ENCODE measurements around the gene CATSPERD.
"Not testable (repeated sequence)": the region's sequence is repeated elsewhere in the genome, so short reads cannot be mapped to it uniquely, and the experiment has no call there.

Gene CATSPERD

DNA sequence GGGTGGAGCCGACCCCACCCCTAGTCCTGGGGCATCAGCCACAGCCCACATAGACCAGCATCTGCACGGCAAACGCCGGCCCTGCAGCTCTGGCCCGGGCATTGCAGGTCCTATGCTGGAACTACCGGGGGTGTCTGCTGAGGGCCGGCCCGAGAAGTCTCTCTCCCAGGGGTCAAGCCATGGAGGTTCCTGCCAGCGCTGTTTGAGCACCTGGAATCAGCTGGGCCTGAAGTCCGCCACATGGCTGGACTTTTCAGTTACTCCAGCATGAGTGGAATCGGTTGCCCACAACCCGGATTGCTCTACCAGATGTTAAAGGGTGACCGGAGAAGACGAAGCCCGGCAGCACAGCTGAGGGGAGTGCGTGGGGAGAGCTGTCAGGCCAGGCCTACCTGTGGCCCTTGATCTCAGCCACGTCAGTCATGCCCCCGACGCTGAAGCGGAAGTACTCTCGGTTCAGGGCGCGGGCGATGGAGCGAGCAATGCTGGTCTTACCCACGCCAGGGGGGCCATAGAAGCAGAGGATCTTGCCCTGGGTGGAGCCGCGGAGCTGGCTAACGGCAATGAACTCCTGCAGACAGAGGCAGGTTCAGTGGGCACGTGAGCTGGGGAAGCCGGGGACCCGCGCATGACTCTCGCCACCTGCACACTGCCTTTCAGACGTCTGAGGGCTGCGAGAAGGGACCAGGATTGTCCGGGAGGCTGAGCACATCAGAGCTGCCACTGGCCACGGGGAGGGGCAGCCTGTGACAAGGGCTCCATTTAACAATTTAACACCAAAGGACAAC is 21.6 kb upstream of the CATSPERD start:
- no peak for DNase-seq

DNA sequence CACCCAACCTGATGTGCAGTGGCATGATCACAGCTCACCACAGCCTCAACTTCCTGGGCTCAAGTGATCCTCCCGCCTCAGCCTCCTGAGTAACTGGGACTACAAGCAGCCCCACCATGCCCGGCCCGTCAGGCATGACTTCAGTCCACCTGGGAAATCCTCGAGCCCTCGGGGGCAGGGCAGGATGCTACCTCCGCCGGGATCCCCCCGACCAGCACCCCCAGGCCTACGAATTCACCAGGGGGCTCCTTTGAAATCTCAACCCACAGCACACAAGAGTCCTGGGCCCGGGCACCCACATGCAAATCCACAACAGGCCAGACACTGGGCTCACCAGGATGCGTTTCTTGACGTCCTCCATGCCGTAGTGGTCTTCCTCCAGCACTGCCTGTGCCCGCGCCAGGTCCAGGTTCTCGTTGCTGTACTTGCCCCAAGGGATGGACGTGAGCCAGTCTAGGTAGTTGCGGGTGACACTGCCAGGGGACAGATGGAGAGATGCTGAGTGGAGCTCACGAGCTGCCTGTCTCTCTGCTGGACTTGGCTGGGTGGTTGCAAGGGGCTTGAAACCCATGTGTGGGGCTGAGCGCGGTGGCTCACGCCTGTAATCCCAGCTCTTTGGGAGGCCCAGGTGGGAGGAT is 19.9 kb upstream of the CATSPERD start:
- no peak for DNase-seq

DNA sequence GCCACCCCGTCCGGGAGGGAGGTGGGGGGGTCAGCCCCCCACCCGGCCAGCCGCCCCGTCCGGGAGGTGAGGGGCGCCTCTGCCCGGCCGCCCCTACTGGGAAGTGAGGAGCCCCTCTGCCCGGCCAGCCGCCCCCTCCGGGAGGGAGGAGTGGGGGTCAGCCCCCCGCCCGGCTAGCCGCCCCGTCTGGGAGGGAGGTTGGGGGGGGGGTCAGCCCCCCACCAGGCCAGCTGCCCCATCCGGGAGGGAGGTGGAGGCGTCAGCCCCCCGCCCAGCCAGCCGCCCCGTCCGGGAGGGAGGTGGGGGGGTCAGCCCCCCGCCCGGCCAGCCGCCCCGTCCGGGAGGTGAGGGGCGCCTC is 18.4 kb upstream of the CATSPERD start:
- DNase-seq = not testable (repeated sequence)

DNA sequence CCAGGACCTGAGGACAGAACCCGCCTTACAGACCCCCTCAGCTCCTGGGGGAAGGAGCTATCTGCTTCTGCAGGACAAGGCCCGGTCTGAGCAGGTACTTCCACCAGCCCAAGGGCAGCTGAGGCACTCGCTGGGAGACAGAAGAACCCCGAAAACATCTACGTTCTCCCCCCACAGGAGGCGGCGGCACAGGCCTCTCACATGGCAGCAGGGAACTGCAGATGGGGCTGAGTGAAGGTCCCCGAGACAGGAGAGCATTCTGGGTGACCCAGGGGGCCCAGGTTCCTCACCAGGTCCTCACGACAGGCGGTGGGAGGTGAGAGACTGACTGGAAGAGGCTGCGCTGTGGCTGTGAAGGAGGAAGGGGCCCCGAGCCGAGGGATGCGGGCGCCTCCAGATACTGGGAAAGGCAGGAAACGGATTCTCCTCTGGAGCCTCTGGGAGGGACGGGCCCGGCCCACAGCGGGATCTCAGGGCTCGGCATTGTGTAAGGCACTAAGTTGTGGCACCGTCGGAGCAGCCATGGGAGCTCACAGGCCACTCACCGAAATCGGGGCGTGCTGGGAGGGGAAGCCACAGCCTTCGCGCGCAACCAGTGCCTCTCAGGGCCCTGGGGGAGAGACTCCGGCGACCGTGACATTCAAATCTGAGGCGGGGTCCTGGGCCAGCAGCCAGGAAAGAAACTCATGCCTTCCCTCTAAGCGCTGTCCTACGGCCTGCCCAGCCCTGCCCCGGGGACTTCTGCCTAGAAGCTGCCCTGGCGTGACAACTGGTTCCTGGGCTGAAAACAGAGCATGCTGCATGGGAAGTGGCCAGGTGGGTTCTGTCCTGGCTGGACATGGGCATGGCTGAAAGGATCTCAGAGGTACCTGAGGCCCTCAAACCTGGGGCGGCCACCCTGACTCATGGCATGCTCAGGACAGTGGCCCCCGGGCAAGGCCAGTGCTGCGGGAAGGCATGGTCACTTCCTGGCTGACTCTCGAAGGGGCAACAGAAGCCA is 16.3 kb upstream of the CATSPERD start:
- no peak for DNase-seq

DNA sequence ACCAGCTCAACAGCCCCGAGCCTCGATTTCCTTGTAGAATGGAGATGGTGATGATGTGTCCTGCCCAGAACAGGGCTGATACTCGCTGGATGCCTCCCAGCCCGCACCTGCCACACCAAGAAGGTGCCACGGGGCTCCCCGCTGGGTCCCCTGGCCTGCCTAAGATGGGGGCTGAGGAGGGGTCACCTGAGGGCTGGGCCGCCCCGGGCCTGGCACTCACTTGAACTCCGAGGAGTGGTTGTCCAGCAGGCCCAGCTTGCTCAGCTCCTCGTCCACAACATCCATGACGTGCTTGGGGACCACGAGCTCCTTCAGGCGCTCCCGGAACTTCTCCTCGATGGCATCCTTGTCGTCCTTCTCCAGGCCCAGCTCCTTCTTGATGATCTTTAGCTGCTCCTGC is 14.9 kb upstream of the CATSPERD start:
- no peak for DNase-seq

DNA sequence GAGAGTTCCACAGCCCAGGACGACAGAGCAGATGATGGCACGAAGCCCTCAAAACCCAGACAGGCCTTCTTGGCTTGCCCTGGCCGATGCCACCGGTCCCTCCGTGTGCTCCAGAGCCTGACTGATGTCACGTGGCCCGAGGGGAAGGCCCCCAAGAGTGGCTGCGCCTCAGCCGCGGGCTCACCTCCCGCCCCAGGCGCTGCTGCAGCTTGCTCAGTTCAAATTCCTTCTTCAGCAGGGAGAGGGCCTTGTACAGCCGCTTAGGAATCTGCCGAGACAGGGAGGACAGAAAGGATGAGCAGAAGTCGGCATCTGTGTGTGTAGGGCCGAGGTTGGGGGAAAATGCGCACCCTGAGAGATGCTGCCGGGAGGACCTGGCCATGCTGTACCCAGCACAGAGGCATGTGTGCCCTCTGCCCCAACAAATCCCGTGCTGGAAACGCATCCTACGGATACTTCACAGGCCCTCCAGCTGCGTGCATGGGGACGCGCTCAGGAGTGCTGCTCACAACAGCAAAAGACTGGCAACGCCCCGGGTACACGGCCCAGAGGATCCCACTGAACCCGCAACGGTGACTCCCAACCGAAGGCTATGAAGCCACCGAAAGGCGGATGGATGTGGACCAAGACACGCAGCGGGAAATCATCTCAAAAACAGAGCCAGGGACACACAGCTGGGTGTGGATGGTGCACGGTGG is 13.4 kb upstream of the CATSPERD start:
- no peak for DNase-seq

DNA sequence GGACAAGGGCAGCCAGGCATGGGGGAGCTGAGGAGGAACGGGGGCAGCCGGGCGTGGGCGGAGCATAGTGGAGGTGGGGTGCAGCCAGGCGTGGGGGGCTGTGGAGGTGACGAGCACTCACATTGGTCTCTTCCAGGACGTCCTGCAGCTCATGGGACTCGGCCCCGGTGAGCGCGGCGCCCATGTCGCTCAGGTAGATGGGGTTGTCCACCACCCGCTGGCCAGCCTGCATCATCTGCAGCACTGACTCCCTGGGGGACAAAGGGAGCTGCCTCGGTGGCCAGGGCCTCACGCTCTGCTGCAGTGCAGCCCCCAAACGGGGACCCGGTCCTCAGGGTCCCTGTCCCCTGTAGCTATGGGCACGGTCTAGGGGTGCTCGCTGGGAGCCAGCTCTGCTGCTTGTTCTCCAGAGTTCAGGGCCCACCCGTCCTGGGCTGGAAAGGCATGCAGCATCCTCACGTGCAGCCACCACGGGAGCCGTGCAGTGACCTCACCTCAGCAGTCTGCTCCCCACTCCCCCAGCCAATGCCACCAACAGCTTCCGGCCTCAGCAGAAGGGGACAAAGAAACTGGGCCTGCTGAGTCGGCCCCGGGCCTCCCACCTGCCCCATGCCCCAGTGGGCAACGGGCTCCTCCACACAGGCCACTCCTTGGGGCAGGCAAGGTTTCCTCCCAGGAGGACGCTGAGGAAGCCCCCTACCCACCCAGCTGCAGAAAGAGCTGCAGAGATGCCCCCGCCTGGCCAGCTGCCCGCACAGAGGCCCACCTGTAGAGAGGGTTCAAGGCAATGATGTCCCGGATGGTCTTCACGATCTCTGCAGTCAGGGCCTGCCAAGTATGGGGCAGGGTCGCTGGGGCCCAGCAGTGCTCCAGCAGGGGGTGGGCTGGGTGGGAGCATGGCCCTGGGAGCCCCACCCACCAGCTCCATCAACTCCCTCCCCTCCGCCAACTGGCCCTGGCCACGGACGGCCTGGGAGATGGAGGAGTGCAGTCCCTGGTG is 12.6 kb upstream of the CATSPERD start:
- DNase-seq = no peak

DNA sequence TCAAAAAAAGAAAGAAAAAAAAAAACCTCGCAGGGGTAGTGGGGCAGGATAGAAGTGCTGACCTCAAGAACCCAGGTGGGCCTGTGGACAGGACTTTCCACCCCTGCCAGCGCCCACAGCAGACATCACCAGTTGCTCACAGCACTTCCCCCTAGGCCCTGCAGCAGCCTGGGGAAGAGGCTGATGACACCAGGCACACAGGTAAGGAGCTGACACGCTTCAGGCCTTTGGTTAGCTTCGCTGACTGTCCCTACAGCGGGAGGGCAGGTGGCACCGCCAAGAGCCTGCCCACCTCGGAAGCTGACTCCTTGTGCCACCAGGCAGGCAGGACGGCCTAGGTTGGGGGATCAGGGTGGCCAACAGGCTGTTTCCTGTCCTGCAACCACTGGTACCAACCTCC is 9.4 kb upstream of the CATSPERD start:
- DNase-seq = no peak

DNA sequence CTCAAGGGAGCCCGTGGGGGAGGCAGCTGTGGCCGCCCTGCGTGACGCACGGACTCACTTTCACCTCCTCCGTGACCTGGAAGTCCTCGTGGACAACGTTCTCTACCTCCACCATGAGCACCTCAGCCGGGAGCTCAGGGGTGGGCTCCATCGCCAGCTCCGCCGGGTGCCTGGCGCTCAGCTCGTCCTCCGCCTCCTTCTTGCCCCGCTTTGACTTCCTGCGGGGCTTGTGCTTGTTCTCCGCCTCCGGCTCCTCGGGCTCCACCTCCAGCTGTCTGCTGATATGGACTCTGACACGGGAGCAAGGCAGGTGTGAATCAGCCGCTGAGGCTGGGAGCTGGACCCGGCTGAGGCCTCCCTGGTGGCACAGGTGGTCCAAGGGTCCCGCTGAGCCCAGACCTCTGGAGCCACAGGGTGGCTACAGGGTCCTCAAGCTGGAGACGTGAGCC is 8.7 kb upstream of the CATSPERD start:
- no peak for DNase-seq

DNA sequence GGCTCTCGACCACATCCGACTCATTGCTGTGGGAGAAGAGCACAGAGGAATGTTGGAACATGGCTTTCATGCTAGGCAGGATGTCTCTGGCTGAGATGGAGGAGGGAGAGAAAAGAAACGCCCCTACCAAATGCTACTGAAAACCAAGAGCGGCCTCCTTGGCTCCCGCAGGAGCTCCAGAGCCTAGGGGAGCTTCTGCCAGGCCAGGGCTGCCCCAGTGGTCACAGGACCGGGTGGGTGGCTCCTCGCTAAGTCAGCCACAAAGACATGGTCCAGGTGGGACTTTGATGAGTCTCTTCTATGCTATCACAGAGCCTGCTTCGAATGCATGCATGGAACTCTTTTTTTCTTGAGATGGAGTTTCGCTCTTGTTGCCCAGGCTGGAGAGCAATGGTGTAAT is 7.2 kb upstream of the CATSPERD start:
- no peak for DNase-seq

DNA sequence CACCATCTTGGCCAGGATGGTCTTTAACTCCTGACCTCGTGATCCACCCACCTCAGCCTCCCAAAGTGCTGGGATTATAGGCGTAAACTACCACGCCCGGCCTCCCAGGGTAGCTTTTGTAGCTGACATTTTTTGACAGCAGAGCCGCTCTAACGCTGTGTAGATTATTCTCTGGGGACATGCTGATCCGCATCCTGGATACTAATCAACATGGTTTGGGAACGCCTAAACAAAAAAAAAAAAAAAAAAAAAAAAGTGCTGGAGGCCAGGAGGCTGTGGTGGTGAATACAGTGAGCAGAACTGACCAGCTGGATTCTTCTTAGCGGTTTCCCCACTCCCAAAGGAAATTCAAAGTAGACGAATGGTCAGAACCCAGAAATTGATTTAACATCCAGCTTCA is 5.6 kb upstream of the CATSPERD start:
- no peak for DNase-seq

DNA sequence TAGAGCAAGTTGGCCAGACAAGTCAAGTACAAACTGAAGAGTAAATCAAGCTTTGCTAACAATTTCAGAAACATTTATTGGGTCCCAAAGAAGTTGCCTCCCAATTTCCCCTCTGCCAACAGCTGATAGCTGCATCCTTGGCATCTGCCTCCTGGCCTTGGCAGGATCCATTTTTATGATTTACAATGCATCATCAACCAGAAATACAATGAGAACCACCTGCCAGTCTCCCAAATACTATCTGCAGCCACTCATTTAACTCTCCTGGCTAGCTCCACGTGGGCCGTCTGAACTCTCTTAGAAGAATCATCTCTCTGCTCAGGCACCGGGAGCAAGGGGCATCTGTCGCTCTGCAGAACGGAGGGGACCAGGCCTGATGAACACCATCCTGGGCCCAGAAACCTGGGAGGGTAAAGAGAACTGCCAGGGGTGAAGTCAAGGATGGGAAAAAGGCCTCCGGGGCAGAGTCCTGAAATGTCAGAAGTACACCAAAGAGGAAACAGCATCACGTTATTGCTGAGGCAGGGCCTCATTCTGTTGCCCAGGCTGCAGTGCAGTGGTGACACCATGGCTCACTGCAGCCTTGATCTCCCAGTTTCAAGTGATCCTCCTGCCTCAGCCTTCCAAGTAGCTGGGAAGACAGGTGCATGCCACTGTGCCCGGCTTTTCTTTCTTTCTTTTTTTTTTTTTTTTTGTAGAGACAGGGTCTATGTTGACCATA is 3.1 kb upstream of the CATSPERD start:
- DNase-seq = no peak

DNA sequence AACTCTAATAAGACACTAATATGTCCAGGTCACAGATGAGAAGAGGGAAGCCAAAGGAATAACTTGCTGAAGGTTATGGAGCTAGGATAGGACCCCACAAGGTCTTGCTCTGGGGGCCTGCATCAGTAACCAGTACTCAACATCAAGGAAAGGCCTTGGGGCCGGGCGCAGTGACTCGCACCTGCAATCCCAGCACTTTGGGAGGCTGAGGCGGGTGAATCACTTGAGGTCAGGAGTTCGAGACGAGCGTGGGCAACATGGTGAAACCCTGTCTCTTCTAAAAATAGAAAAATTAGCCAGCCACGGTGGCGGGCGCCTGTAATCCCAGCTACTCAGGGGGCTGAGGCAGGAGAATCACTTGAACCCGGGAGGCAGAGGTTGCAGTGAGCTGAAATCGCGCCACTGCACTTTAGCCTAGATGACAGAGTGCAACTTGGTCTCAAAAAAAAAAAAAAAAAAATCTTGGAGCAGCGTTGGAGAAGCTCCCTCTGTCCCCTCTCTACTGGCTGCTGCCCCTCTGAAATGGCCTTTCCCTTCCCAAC is 2.3 kb upstream of the CATSPERD start:
- DNase-seq = no peak

DNA sequence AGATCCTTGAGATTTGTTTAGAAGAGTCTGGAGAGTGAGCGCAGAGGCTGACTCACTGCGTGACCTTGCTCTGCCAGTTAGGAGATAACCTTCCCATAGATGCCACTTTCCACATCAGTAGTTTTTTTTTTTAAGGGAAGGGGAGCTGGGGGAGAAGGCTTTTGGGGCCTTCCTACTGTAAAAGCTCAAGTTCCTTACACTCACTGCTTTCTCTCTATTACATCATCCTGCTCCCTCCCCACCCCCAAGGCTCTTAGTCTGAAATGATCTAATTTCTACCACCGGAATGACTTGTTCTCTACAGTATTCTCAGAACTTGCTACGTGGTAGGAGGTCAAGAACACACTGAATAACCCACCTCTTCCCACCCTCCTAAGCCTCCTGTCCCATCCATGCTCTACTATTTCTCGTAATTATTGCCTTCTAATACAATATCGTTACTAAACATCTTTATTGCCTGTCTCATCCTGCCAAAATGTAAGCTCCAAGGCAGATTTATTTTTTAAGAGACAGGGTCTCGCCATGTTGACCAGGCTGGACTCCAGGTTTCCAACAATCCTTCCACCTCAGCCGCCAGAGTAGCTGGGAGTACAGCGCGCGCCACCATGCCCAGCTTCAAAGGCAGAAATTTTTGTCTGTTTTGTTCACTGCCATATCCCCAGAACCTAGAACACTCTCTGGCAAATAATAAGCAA is 1.7 kb upstream of the CATSPERD start:
- no peak for DNase-seq

DNA sequence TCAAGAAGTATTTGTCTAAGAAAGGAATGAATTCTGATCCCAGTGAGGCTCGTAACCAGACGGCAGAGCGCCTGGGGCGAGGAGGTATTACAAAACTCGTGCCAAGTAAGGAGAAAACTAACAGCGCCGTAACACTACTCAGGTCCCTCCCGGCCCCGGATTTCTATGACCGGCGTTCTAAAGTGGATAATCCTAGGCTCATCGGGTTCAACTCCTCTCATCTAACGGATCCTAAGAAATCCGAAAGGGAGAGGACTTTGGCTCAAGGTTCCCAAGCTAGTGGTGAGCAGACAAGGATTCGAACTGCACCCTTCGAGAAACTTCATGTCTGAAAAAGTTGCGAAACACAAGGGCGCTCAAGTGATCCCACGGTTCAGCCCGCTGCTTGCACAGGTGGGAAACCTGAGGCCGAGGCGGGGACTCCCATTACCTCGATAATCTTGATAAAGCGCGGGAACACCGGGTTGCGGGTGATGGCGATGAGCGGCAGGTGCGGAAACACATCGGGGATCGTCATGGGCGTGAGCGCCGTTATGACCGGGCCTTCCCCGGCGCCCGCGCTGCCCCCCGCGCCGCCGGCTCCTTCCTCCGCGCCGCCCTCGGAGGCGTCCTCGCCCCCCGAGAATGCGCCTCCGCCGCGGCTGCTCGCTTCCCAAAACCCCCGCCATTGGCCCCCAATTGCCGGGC is 1.0 kb upstream of the CATSPERD start:
- DNase-seq = no peak

DNA sequence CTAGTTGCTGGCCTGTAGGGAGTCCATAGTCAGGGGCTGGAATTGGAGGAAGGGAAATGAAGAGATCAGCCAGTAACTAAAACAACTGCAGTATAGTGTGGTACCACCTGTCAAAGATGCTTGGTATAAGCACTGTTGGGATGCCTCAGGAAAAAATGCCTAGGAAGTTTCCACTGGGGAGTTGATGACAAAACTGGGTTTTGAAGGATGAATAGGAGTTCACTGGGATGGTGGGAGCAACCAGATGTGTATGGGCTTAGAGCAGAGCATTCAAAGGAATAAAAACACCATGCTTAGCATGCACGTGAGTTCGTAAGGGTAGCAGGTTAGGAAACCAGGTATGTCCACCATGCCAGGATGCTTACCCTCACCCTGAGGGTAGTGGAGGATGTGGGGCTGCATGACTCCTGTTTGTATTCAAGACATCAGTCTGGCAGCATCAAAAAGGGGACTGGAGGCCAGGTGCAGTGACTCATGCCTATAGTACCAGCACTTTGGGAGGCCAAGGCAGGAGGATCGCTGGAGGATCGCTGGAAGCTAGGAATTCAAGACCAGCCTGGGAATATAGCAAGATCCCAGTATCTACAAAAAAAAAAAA is 7.1 kb downstream of the CATSPERD start:
- DNase-seq = no peak

DNA sequence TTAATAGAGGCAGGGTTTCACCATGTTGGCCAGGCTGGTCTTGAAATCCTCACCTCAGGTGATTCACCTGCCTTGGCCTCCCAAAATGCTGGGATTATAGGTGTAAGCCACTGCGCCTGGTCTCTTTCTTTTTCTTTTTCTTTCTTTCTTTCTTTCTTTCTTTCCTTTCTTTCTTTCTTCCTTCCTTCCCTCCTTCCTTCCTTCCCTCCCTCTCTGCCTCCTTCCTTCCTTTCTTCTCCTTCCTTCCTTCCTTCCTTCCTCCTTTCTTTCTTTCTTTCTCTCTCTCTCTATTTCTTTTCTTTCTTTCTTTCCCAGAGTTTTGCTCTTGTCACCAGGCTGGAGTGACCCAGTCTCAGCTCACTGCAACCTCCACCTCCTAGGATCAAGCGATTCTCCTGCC is 12.7 kb downstream of the CATSPERD start:
- not testable (repeated sequence) for DNase-seq

DNA sequence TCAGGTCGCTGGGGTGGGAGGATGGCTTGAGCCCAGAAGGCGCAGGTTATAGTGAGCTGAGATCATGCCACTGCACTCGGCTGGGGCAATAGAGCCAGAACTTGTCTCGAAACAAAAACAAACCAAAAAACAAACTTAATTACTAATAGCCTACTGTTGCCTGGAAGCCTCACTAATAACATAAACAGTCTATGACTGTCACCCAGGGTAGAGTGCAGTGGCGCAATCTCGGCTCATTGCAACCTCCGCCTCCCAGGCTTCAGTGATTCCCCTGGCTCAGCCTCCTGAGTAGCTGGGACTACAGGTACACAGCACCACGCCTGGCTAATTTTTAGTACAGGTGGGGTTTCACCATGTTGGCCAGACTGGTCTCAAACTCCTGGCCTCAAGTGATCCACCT is 18.0 kb downstream of the CATSPERD start:
- DNase-seq = no peak

DNA sequence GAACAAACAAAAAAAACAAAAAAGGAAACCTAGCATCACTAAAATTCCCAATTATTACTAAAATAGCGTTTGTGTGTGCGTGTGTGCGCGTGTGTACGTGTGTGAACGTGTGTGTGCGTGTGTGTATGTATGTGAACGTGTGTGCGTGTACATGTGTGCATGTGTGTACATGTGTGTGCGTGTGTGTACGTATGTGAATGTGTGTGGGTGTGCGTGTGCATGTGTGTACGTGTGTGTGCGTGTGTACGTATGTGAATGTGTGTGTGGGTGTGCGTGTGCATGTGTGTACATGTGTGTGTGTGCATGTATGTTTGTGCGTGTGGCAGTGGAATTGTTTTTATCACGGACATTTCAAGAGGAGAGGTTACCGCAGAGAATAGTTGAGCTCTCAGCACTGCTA is 21.6 kb downstream of the CATSPERD start:
- DNase-seq = no peak
